GM10266 (cell line): ENCODE data around the gene PEX11G.
A peak's percentile ranks its signal among the peaks of the same experiment; 100 is the strongest.

Source experiments
- DNase-seq: peaks from one replicate; pipeline ENCODE4 v3.0.0; 2012; ENCODE audit errors: extremely low spot score
- CTCF ChIP-seq: IDR thresholded peaks from 2 replicates; pipeline ENCODE4 v1.5.1; 2012; ENCODE audit warnings: mild to moderate bottlenecking, low read depth; ENCODE audit not compliant: control insufficient read depth, insufficient read depth; ENCODE audit errors: missing control alignments

Gene PEX11G

GRCh38 chr19:7502552-7502951 lies 13.7 kb upstream of the PEX11G start:
- DNase-seq, result no peak
- TF ChIP-seq CTCF, result no peak

GRCh38 chr19:7500811-7501450 lies 12.1 kb upstream of the PEX11G start:
- TF ChIP-seq CTCF, result no peak

GRCh38 chr19:7497292-7497691 lies 8.5 kb upstream of the PEX11G start:
- no peak for DNase-seq
- TF ChIP-seq CTCF, result peak; percentile 31

More at GRCh38 chr19:7500811-7501450, 12.1 kb upstream of the PEX11G start:
- DNase-seq, result peak; percentile 65

- TF ChIP-seq CTCF, result no peak
- DNase-seq, result no peak
These were observed 5.7 kb upstream of the PEX11G start for GRCh38 chr19:7494416-7495098.

- DNase-seq, result no peak
- TF ChIP-seq CTCF, result no peak
These were observed 3.7 kb upstream of the PEX11G start for GRCh38 chr19:7492558-7492957.

GRCh38 chr19:7492142-7492541 lies 3.3 kb upstream of the PEX11G start:
- TF ChIP-seq CTCF, result no peak

GRCh38 chr19:7489609-7490044 lies 792 bp upstream of the PEX11G start:
- TF ChIP-seq CTCF, result no peak
- DNase-seq, result no peak

More at GRCh38 chr19:7492142-7492541, 3.3 kb upstream of the PEX11G start:
- DNase-seq, result no peak
